GOT3 (cell line): ENCODE measurements around the gene UCK2.

ENCODE experiments used
- DNase-seq: peaks from one replicate; lab custom pipeline; 2025; ENCODE audit warnings: mixed read lengths; lab: John Stamatoyannopoulos, UW

Gene UCK2

DNA sequence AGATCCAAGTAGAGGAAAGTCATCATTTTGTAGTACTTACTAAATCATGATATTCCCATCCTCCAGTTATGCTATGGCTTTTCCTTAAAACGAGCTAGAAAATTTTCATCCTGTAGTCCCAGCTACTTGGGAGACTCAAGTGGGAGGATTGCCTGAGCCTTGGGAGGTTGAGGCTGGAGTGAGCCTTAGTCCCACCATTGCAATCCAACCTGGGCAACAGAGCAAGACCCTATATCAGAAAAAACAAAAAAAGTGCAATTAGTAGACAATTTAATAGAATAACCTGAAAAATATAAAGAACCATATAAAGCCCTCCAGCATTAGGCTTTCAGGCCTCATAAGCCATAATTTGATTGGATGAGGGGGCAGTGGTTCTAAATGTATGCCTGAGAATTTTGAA is 6.8 kb downstream of the UCK2 start:
- no peak for DNase-seq

GRCh38 chr1:165834881-165835280 is 7.5 kb downstream of the UCK2 start:
- no peak for DNase-seq

DNA sequence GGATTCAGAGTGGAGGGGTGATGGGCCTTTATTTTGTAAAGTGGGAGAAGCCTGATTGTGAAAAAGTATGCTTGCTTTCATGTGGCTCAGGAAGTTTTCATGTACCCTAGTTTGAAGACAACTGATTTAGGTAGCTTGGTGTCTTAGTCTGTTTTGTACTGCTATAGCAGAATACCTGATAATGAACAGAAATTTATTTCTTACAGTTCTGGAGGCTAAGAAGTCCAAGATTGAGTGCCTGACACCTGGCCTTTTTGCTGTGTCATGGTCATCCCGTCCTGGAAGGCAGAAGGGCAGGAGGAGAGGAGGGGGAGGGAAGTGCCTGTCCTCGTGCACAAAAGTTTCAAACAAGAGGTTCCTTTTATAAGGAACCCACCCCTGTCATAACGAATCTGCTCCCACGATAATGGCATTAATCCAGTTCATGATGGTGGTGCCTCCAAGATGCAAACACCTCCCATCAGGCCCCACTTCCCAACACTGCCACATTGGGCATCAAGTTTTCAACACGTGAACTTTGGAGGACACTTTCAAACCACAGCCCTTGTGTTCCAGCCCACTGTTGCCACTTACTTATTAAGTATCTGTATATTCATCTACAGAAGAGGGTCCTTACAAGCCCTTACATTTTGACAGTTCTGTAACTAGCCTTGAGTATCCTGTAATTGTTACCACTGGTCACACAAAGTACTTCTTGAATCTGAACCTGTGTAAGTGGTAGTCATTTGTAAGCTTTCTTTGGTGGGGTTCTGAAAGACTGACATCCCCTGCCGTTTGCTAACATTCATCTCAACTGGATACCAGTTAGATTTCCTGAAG is 9.5 kb downstream of the UCK2 start:
- no peak for DNase-seq

GRCh38 chr1:165837838-165838364 is 10.5 kb downstream of the UCK2 start:
- DNase-seq: no peak

- DNase-seq: no peak
These were observed 13.0 kb downstream of the UCK2 start for GRCh38 chr1:165840423-165840822.

- DNase-seq: no peak
These were observed 14.2 kb downstream of the UCK2 start for GRCh38 chr1:165841582-165842017.

DNA sequence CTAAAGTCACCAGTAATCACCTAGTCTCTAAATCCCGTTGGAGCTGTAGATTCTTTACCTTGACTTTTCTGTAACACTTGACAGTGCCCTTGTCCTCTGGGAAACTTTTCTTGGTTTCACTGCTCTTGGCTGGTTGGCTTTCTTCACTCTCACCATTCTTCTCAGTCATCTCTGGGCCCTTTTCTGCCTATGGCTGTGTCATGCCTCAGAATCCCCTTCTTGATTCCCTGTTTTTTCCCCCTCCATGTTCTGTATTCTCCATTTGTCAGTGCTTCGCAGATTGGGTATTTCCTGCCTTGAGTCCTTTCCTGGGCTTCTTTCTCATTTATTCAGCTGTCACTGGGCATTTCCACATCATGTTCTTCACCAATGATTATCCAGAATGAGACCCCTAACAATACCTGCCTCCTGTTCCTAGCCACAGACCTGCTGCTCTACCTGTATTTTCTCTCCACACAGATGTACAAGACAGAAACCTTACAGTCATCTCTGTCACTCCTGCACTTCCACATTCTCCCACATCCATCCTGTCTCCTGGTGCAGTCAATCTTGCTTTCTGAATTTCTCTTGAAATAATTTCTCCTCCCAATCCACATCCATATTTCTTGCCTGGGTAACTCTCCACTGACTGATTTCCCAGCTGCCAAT is 14.7 kb downstream of the UCK2 start:
- no peak for DNase-seq

DNA sequence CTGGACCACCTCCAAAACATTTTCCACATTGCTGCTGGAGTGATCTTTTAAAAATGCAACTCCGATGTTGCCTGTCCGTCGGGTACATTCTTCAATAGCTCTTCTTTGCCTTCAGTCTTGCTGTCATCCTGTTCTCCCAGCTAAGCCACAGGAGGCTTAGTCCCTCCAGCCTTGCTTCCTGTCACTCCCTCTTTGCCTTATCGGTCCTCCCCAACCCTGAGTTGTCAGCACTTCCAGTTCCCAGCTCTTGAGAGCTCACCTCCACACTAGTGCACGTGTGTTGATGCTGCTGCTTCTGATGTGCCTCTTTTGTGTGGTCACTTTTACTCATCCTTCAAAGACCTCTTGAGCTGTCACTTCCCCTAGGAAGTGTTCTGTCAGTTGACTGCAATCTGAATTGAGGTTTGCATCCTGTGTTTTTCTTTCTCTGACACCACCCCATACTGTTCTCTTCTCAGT is 15.3 kb downstream of the UCK2 start:
- DNase-seq: no peak

DNA sequence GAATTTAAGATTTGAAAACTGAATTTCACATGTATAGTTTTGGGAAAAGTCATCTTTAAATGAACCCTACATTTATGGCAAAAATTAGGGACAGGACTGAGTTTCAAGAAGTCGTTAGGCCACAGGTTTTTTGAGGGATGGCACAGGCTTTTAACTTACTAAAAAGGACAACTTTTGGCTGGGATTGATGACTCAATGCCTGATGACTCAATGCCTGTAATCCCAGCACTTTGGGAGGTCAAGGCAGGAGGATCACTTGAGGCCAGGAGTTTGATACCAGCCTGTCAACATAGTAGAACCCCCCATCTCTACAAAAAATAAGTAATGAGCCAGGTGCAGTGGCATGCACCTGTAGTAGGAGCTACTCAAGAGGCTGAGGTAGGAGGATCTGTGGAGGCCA is 15.9 kb downstream of the UCK2 start:
- DNase-seq: no peak

- DNase-seq: no peak
These were observed 16.8 kb downstream of the UCK2 start for GRCh38 chr1:165844114-165844798.

DNA sequence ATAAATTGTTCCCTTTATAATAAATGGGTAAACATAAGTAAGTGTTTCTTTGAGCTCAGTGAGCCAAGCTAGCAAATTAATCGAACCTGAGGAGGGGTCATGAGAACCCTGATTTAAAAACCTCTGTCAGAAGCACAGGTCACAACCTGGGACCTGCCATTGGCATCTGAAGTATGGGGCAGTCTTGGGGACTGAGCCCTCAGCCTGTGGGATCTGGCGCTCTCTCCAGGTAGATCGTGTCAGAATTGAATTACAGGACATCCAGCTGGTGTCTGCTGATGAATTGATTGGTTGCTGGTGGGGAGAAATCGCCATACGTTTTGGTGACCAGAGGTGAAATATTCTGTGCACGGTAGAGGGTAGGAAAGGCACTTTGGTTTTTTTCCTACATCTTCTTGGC is 17.5 kb downstream of the UCK2 start:
- DNase-seq: no peak

DNA sequence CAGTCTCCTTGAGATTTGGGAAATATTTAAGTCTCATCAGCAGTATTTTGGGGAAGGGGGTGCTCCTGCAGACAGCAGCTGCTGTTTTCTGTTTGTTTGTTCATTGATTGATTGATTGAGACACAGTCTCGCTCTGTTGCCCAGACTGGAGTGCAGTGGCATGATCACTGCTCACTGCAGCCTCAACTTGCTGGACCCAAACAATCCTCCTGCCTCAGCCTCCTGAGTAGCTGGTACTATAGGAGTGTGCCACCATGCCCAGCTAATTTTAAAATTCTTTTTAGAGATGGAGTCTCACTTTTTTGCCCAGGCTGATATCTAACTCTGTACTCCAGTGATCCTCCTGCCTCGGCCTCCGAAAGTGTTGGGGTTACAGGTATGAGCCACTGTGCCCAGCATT is 18.2 kb downstream of the UCK2 start:
- no peak for DNase-seq

- no peak for DNase-seq
These were observed 18.8 kb downstream of the UCK2 start for GRCh38 chr1:165845992-165846748.

DNA sequence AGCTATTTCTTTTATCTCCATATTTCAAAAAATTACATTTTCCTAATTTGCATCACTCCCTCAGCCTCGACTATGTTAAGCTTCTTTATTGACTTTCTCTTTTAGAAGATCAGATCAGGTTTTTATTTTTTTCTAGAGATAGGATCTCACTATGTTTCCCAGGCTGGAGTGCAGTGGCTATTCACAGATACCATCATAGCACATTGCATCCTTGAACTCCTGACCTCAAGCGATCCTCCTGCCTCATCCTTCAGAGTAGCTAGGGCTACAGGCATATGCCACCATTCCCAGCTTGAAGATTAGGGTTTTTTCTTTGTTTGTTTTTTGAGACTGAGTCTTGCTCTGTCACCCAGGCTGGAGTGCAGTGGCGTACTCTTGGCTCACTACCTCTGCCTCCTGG is 20.1 kb downstream of the UCK2 start:
- DNase-seq: no peak

DNA sequence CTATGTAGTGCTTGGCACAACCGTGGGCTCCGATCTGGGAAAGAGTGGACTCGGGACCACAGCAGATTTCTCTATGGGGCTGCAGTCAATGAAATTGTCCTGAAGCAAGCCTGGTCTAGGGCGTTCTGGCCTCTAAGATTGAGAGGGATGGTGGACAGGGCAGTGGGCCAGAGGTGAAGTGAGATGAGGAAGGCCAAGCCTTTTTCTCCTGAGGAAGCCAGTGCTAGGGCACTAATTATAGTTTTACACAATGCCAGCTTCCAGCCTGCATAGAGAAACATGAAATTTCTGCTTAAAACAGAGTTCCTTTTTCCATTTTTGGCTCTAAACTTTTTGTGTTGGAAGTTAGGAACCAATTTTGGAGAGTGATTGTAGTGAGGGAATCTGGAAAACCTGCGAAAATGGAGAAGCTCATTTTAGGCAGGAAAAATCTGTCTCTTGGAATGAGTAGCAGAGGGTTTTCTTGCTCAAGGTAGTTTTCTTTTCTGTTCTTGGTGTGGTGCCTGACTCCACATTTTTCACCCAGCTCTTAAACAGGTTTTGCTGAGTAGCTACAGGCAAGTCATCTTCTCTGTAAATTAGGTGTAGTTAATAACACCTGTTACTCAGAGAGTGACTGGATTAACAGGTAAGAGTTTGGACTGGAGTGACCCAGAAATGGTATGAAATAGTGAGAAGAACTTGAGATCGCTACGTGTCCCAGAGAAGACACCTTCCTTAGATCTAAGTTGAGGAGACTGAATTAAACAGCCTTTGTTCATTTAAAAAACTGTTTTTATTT is 22.1 kb downstream of the UCK2 start:
- no peak for DNase-seq

DNA sequence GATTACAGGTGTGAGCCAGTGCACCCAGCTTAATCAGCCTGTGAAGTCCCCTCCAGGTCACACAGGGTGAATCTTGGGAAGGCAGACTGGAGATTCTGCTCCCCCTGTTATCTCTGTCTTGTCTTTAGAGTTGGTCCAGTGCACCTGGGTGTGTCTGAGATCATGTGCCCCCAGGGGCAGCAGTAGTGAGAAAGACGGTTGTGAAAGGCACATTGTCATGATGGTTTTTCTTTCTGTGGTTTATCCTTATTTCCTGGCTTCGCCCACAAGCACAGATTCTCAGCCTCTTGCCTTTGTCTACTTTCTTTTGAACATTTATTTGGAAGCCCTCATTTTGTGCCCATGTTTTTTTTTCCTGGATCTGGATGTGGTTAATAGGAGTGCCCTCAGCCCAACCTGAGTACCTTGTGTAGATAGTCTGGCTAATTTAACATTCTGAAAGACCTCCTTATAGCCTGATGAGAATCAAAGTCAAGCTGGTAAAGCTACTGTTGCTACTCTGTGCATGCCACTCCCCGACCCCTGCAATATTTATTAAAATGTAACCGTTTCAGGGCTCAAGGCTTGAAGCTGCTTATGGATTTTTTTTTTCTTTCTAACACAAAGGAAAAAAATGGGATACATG is 23.7 kb downstream of the UCK2 start:
- no peak for DNase-seq

DNA sequence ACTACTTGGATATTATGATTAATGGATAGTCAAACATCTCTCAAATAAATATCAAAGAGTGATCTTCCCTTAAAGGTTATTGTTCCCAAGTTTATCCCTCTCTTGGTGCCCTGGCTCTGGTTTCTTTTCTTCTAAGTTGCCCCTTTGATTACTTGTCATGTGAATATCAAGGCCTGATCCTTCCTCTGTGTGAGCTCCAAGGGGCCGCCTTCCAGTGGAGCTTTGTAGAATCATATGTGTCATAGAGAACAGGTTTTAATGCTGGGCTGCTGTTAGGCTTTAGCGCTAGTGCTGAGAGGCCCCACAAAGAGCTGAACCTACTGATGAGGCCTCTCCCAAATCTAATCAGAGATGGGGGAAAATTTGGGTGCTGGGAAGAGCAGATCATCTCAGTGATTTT is 25.5 kb downstream of the UCK2 start:
- no peak for DNase-seq

GRCh38 chr1:165853528-165854075 is 26.2 kb downstream of the UCK2 start:
- no peak for DNase-seq

- DNase-seq: no peak
These were observed 26.9 kb downstream of the UCK2 start for GRCh38 chr1:165854101-165854845.
